Activated CD4-positive, alpha-beta T cell treated with anti-CD3 and anti-CD28 coated beads for 24 hours (primary cell): ENCODE data around the gene PSENEN.
"Not testable (repeated sequence)": the region's sequence is repeated elsewhere in the genome, so short reads cannot be mapped to it uniquely, and the experiment has no call there.

Experiments used
- DNase-seq, 2 donors: peaks; one replicate each; pipeline ENCODE4 v3.0.0-alpha.2; 2020; ENCODE audit warnings: low read depth in 2 of 2

The PSENEN gene

GRCh38 chr19:35788205-35788960, 42.9 kb downstream of the PSENEN start:
- no peak for DNase-seq

- DNase-seq: no peak
Measured at GRCh38 chr19:35789195-35789977, 43.9 kb downstream of the PSENEN start.

GRCh38 chr19:35789978-35790944, 44.8 kb downstream of the PSENEN start:
- no peak for DNase-seq

GRCh38 chr19:35790981-35791813, 45.7 kb downstream of the PSENEN start:
- no peak for DNase-seq

DNA sequence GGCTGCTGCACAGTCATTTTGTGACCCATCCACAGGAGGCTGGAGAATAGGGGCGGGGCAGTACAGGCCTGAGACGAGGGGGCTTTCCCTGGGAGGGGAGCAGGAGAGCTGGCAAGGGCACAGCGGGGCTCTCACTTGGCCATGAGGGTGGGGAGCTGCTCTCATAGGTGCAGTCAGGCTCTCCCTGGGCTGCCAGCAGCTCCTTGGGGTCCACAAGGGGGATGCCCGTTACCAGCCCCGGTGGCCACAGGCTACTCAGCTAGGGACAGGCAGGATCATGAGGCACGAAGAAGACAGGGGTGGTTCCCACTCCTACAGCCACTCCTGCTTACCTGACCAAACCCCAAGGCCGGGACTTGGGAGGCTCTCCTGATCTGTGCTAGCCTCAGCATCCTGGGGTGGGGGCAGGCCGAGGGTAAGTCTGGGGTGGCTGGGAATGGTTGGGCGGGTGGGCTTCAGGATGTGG, 46.4 kb downstream of the PSENEN start:
- no peak for DNase-seq

DNA sequence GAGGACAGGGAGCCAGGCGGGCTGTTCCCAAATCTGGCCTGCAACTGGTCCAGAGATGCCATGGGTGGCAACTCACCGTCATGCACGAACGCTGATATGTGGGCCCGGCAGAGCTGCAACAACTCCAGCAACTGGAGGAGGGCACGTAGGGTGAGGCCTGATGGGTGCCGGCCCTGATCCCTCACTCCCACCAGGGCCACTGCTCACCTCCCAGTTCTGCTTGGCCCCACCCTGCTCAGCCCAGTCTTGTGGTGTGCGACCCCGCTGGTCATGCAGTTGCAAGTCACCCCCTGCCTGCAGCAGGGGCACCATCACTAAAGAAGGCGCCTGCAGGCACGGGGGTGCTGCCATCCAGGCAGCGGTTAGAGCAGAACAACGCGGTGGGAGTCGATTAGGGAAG, 46.9 kb downstream of the PSENEN start:
- DNase-seq: no peak

- no peak for DNase-seq
Measured at GRCh38 chr19:35792888-35793287, 47.4 kb downstream of the PSENEN start.

DNA sequence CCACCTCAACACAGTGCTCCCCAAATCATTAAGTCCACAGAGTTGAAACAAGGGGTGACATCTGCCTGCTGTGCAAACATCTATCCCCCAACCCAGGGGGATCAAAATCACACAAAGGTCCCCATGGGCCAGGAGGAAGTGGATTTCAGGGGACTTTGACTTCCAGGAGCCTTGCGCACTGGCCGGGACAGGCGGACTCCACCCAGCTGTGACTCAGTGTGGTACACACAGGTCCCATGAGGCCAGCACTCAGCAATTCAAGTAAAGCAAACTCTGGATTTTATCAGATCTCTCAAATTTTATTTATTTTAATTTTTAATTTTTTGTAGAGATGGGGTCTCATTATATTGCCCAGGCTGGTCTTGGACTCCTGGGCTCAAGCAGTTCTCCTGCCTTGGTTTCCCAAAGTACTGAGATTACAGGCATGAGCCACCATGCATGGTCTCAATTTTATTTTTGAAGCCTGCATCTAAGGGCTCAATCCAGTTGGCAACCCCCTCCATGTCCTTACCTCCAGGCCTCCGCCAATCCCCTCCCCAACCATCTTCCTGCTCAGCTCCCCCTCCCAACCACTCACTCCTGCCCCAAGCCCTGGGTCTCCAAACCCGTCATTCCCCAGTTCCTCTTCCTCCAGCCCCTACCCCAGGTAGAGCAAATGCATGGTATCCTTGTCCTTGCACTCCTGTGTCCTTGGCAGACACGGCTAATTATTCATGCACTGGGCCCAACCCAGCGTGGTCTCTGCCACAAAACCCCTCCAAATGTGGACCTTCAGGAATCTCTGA, 48.1 kb downstream of the PSENEN start:
- no peak for DNase-seq

GRCh38 chr19:35795564-35795963, 50.1 kb downstream of the PSENEN start:
- DNase-seq: not testable (repeated sequence)
